RWPE1 (cell line): Measurements from ENCODE around the gene DNM3.

ENCODE experiments used
- CTCF ChIA-PET: fragments of 350-600 bp; sonication (Branson Sonifier 250); formaldehyde crosslinking; extraction: SDS; loops from one replicate; lab custom pipeline; 2021; lab: Yijun Ruan, JAX
- POLR2A ChIA-PET: fragments of 400-600 bp; formaldehyde crosslinking; extraction: SDS; loops from one replicate; lab custom pipeline; 2020; ENCODE audit warnings: antibody characterized with exemption; ENCODE audit not compliant: low non-redundant PET; lab: Yijun Ruan, JAX
- DNase-seq: peaks from one replicate; pipeline ENCODE4 v3.0.0; 2012; ENCODE audit warnings: low spot score
- H3K27ac ChIP-seq: fragments of 450-650 bp; 2 replicates; pipeline ENCODE4 v1.5.1; 2017
- TF ChIP-seq, protein P1 (sequence below): fragments of 450-650 bp; conservative IDR thresholded peaks from 2 replicates; pipeline ENCODE4 v1.5.1; 2017; ENCODE audit warnings: low read depth, mild to moderate bottlenecking

DNM3 gene

DNA sequence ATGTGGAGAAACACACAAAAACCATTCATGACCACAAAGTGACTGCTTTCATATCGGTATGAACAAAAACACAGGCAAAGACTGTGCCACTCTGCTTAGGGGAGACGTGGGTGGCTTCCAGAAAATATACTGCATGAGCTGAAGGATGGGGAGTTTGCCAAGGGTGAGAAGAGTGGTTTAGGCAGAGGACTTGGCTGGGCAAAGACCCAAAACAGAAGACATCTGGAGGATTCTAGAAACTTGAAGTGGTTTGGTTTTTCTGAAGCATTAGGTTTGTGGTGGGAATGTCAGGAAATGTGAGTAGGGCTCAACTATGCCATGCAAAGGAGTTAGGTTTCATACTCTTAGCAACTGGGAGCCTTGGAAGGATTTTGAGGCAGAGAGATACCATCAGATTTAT lies 26.6 kb upstream of the DNM3 start:
- ChIA-PET POLR2A (no interaction called here), CTCF (no interaction called here)
- no peak overlapping the region for H3K27ac ChIP-seq
- DNase-seq = no peak
- TF ChIP-seq, protein P1, sequence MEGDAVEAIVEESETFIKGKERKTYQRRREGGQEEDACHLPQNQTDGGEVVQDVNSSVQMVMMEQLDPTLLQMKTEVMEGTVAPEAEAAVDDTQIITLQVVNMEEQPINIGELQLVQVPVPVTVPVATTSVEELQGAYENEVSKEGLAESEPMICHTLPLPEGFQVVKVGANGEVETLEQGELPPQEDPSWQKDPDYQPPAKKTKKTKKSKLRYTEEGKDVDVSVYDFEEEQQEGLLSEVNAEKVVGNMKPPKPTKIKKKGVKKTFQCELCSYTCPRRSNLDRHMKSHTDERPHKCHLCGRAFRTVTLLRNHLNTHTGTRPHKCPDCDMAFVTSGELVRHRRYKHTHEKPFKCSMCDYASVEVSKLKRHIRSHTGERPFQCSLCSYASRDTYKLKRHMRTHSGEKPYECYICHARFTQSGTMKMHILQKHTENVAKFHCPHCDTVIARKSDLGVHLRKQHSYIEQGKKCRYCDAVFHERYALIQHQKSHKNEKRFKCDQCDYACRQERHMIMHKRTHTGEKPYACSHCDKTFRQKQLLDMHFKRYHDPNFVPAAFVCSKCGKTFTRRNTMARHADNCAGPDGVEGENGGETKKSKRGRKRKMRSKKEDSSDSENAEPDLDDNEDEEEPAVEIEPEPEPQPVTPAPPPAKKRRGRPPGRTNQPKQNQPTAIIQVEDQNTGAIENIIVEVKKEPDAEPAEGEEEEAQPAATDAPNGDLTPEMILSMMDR = no peak

DNA sequence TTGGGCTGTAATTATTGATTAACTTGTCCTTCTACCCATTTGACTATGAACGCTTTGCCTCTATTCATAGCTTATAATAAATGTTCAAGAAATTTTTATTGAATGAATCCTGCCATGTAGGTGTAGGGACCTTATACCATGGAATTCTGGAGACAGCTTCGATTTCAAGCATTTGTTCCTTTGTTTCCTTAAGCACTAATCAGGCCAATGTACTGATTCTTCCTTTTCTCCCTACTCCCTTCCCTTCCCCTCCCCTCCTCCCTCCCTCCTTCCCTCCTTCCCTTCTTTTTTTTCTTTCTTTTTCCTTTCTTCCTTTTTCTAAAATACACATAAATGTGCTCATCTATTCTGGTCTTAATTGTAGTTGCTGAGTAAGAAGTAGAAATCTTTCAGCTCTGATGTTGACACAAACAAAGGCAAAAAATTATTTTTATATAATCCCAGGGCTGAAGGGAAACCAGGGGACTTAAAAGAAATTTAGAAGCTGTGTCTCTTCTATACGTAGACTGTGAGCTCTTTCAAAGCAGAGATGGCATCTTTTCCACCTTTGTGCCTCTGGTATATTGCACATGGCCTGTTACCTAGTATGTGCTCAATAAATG lies 24.9 kb upstream of the DNM3 start:
- no peak overlapping the region for H3K27ac ChIP-seq
- DNase-seq = no peak
- TF ChIP-seq, protein P1 = no peak
- ChIA-PET CTCF (interaction anchor here (1.1 kb wide), 1 partner anchor 16 kb away, joined by 3 read pairs; no protein-coding TSS in a partner anchor), POLR2A (no interaction called here)

DNA sequence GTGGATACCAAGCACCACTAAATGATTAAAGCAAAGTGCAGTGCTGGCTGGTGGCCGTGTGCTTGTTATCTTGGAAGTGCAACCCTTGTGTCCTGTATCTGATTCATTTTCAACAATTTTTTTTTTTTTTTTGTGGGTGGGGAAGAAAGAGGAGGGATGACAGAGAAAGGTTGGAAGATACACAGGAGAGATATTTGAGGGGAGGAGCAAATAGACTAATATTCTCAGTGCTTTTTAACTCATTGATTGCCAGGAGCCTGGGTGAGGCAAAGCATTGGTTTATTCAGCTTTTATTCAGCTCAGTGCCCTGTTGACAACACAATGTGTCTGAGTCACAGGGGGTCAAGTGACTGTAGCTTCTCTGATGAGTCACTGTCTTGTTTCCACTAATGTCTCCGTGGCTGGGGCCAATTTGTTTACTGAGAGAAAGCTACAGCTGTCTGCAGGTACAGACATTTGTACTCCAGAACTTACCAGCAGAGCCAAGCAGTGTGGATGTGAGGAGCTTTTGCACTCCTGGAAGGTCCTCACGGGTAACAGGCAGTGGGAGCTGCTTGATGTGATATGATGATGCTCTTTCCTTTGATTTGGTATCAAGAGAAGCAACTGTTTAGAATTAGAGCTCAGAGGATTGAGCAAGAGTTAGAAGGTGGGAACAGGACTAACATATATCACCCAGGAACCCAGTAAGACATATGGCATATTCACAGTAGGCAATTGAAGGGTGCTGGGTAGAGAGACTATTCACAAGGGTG lies 23.6 kb upstream of the DNM3 start:
- TF ChIP-seq, protein P1 = no peak
- POLR2A ChIA-PET = no interaction called here
- CTCF ChIA-PET = interaction anchor here (1.1 to 1.3 kb wide), 2 partner anchors 17 to 168 kb away, joined by 3 to 4 read pairs; no protein-coding TSS in a partner anchor
- H3K27ac ChIP-seq = no peak overlapping the region; the same call in 1 of the 2 replicates
- peak; percentile 86 for DNase-seq

DNA sequence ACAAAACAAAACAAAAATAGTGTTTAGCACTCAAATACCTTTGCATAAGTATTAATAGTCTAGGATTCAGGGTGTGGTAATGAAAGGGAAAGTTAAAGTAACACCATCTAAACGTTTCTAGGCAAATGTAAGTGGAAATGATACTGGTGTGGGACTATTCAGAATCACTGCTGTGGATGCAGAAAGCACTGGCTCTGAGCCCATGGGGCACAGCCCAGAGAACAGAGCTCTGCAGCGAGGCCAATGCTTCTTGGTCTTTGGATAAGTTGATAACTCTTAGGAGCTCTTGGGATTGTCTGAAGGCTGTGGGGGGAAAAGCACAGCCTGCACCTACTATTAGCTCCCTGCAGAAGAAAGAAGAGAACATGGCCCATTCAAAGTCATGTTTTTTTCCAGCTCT lies 21.4 kb upstream of the DNM3 start:
- CTCF ChIA-PET = interaction anchor here (0.7 kb wide), 1 partner anchor 633 kb away, joined by 6 read pairs; no protein-coding TSS in a partner anchor
- no peak for DNase-seq
- TF ChIP-seq, protein P1 = no peak
- POLR2A ChIA-PET = no interaction called here
- H3K27ac ChIP-seq = no peak overlapping the region

DNA sequence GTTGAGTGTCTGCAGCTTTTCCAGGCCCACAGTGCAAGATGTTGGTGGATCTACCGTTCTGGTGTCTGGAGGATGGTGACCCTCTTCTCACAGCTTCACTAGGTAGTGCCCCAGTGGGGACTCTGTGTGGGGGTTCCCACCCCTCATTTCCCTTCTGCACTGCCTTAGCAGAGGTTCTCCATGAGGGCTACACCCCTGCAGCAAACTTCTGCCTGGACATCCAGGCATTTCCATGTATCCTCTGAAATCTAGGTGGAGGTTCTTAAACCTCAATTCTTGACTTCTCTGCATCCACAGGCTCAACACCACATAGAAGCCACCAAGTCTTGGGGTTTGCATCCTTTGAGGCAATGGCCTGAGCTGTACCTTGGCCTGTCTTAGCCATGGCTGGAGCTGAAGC lies 14.3 kb upstream of the DNM3 start:
- CTCF ChIA-PET = no interaction called here
- TF ChIP-seq, protein P1 = no peak
- H3K27ac ChIP-seq = no peak overlapping the region

DNA sequence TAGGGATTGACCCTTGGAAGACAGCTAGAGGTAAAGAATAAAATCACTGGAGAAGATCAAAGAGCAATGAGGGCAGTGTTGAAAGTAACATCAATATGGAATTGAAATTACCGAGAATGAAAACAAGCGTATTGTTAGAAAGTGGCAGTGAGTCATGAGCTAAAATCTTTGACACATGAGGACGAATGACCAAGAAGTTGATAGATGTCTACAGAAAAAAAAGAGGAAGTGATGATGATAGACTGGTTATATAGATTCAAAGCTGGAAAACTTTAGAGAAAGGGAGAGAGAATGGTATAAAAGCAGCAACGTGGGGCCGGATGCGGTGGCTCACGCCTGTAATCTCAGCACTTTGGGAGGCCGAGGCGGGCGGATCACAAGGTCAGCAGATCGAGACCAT lies 12.5 kb upstream of the DNM3 start:
- CTCF ChIA-PET = no interaction called here
- no peak for DNase-seq
- POLR2A ChIA-PET = no interaction called here
- TF ChIP-seq, protein P1 = no peak
- H3K27ac ChIP-seq = no peak overlapping the region

More for the DNA sequence above, 14.3 kb upstream of the DNM3 start:
- POLR2A ChIA-PET = no interaction called here
- DNase-seq = no peak
